Hippocampal formation (tissue), 2 donors: ENCODE measurements around the gene ELMO2.

Experiments
- DNase-seq, 2 donors: peaks; one replicate each; lab custom pipeline; 2025; lab: John Stamatoyannopoulos, UW

ELMO2 gene

GRCh38 chr20:46367234-46367633, 39.2 kb downstream of the ELMO2 start:
- no peak for DNase-seq

- no peak for DNase-seq
Measured at GRCh38 chr20:46366826-46367225, 39.6 kb downstream of the ELMO2 start.

- DNase-seq: peak in 1 of 2 donors; percentile 80
Measured at GRCh38 chr20:46365487-46366220, 40.8 kb downstream of the ELMO2 start.

- peak; percentile 41 to 80 for DNase-seq
Measured at GRCh38 chr20:46364670-46365486, 41.5 kb downstream of the ELMO2 start.

- peak; percentile 69 to 85 for DNase-seq
Measured at GRCh38 chr20:46363874-46364669, 42.3 kb downstream of the ELMO2 start.

- no peak for DNase-seq
Measured at GRCh38 chr20:46362921-46363867, 43.2 kb downstream of the ELMO2 start.

GRCh38 chr20:46361811-46362210, 44.6 kb downstream of the ELMO2 start:
- no peak for DNase-seq

- DNase-seq: no peak
Measured at GRCh38 chr20:46361381-46361780, 45.0 kb downstream of the ELMO2 start.

GRCh38 chr20:46359233-46359751, 47.1 kb downstream of the ELMO2 start:
- DNase-seq: no peak

- DNase-seq: no peak
Measured at GRCh38 chr20:46358346-46359058, 47.9 kb downstream of the ELMO2 start.

GRCh38 chr20:46357030-46357514, 49.3 kb downstream of the ELMO2 start:
- no peak for DNase-seq

GRCh38 chr20:46356195-46357029, 50.0 kb downstream of the ELMO2 start:
- DNase-seq: no peak

GRCh38 chr20:46355778-46356177, 50.6 kb downstream of the ELMO2 start:
- DNase-seq: no peak

GRCh38 chr20:46354920-46355654, 51.3 kb downstream of the ELMO2 start:
- DNase-seq: no peak

- no peak for DNase-seq
Measured at GRCh38 chr20:46354207-46354555, 52.2 kb downstream of the ELMO2 start.

GRCh38 chr20:46353500-46354206, 52.8 kb downstream of the ELMO2 start:
- DNase-seq: no peak

GRCh38 chr20:46352370-46352938, 54.0 kb downstream of the ELMO2 start:
- no peak for DNase-seq
